CD1c-positive myeloid dendritic cell (primary cell): Measurements from ENCODE around the gene DLG2.
"Not testable (repeated sequence)": the region's sequence is repeated elsewhere in the genome, so short reads cannot be mapped to it uniquely, and the experiment has no call there.

Experiments
- DNase-seq: peaks from one replicate; pipeline ENCODE4 v3.0.0-alpha.2; 2016; ENCODE audit errors: extremely low spot score

The DLG2 gene

DNA sequence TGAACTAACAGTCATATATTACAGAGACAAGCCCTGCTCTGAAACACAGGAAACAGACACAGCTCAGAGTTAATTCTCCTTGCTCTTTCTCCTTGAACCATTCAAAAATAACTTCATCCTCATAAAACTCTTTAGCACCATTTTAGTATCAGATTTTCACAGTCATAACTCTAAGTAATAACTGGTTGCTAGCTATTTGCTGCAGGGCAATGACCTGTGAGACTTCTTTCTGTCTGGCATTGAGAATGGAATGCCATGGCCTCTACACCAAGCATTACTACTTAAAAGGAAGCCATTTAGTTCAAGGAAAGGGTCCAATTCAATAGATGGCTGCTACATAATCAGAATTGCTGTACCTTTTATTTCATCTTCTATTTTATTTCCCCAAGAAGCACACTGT lies 2154.3 kb downstream of the DLG2 start:
- DNase-seq: no peak

- DNase-seq: no peak
Measured at GRCh38 chr11:83471831-83472727, 2155.1 kb downstream of the DLG2 start.

- DNase-seq: no peak
Measured at GRCh38 chr11:83467837-83468236, 2159.3 kb downstream of the DLG2 start.

DNA sequence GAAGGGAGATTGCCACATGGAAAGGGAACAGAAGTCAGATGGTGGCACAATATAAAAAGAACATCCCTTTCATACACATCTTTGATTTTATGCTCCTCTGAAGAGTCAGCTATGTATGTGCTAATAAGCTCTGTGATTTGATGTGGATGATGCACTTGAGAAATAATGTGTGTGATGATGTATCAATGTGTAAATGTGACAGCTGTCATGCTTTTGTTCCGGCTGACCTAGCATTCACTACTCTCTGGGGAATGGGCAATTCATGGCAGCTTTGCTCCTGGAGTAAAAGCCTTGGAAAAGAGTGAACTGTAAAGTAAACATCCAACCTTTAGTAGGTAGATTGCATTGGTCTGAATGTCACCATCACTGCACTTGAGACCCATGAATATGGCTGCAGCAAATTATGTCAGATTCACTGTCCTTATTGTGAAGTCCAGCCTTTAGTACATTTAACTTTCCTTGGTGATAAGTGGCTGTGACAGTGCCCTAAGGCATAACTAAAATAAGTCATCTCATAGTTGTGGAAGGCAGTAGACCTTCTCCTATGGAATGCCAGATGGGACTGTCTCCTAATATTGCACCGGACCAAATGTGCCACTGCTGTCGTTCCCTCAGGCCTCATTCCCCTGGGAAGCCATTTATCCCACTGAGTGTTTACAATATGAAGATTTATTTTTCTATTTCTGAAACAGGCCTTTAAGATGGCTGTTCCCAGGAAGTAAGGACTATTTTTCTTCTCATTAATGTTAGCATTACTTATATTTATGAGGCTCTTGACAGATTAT lies 2162.8 kb downstream of the DLG2 start:
- no peak for DNase-seq

DNA sequence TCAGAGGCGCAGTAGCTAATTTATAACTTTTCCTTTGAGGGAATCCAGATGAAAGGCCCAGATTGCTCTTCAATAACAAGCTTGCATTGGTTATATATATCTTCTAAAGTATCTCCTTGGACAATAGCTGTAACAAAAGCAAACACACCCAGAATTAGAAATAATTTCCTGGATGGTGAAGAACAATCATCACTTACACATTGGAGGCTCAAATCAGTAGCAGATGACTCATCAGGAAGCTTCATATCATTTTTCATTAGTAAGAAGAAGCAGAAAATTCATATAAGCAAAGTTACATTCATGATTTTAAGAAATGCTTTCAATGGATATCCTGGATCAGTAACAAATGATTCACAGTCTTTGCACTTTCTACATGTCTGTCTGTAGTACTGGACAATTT lies 2167.3 kb downstream of the DLG2 start:
- DNase-seq: no peak

GRCh38 chr11:83456566-83456965 lies 2170.6 kb downstream of the DLG2 start:
- no peak for DNase-seq

- no peak for DNase-seq
Measured at GRCh38 chr11:83456075-83456474, 2171.1 kb downstream of the DLG2 start.

GRCh38 chr11:83455356-83455755 lies 2171.8 kb downstream of the DLG2 start:
- no peak for DNase-seq

GRCh38 chr11:83454674-83455073 lies 2172.5 kb downstream of the DLG2 start:
- no peak for DNase-seq

GRCh38 chr11:83449338-83449913 lies 2177.7 kb downstream of the DLG2 start:
- DNase-seq: peak; percentile 15

- no peak for DNase-seq
Measured at GRCh38 chr11:83448686-83449085, 2178.5 kb downstream of the DLG2 start.

DNA sequence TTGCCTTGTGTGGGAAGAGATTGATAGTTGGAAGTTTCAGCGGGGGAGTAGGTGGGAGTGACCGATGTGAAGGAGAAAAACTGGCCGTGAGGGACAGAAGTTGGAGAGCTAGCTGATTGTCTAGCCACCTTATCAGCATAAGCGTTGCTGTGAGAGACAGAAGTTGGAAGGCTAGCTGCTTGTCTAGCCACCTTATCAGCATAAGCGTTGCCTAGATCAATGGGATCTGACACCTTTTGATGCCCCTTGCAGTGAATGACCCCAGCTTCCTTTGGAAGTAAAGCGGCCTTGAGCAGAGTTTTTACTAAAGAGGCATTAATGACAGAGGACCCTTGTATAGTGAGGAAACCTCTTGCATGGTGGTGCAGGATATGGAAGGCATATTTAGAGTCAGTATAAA lies 2183.3 kb downstream of the DLG2 start:
- not testable (repeated sequence) for DNase-seq

DNA sequence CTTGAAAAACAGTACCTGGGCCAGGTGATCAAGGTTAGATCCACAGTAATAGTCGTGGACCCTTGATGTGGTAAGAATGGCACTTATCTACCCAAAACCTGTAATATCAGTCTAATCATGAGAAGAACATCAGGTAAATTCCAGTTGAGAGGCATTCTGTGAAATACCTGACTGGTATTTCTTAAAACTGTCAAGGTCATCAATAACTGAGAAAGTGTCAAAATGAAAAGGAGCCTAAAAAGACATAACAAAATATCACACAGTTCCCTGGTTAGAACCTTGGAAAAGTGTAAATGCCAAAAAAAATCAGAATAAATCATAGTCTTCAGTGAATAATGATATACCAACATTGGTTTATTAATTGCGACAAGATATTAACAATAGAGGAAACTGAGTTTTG lies 2185.5 kb downstream of the DLG2 start:
- DNase-seq: no peak

- DNase-seq: no peak
Measured at GRCh38 chr11:83441171-83441570, 2186.0 kb downstream of the DLG2 start.

- DNase-seq: peak; percentile 71
Measured at GRCh38 chr11:83438438-83438837, 2188.7 kb downstream of the DLG2 start.

GRCh38 chr11:83437939-83438338 lies 2189.2 kb downstream of the DLG2 start:
- DNase-seq: peak; percentile 4

- DNase-seq: no peak
Measured at GRCh38 chr11:83436855-83437254, 2190.3 kb downstream of the DLG2 start.

GRCh38 chr11:83434812-83435211 lies 2192.3 kb downstream of the DLG2 start:
- DNase-seq: not testable (repeated sequence)

DNA sequence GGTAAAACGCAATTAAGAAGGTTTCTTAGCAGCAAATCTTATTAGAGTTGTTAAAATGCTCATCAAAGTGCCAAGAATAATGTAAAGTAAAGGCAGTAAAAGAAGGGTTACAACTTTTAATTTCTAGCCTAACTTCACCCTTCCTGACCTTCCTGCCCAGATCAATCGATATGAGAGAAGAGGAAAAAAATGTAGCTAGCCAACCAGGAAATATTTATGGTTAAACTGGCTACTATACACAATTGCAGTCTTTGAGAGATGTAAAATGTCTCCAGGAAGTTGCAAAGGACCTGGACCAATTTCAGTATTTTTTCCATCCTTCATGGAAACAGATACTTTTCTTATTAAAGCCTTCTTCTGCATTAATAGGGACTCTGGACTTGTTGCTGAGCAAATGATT lies 2199.2 kb downstream of the DLG2 start:
- no peak for DNase-seq

DNA sequence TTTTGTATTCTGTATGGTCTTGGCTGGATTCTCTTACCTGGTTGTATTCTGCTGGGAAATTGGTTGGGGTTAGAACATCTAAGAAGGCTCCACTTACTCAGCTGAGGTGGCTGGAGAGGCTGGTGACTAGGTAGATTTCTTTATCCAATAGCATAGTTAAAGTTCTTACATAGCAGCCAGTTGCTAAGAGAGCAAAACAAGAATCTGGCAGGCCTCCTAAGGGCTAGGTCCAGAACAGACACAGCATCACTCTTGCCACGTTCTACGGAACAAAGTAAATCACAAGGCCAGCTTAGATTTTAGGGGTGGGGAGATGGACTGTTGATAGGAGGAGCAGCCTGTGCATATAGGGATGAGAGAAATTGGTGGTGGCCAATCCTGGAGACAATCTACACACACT lies 2199.6 kb downstream of the DLG2 start:
- no peak for DNase-seq

GRCh38 chr11:83425137-83425466 lies 2202.0 kb downstream of the DLG2 start:
- DNase-seq: no peak

DNA sequence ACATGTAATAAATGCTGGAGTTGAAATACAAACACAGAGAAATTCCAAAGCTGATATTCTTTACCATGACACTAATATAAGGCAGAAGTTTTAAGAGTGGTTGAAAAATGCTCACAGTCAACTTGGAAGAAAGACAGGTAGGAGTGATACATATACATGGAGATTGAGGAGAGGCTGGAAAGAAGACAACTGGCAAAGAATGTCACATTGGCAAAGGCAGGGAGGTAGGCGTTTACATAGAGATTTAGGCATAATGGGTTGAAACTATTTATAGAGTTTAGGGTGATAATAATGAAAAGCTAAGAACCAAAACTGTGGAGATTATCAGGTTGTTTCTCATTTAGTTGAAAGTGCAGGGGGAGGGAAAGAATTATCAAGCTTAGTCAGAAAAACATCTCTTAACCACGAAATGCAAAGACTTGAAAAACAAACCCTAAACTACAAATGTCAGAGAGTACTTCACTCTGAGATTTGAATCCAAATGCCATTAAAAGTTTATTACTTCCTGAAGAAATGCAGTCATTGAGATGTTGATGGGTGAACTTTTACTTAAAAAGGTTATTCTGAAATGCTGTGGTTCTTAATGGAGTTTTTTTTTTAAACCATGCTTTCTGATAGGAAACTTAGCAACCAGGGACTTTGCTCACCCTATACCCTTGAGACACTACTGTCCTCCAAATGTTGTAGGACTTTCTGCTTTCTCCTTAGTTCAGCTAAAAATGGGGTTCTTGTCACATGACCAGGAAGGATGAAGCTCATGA lies 2202.6 kb downstream of the DLG2 start:
- DNase-seq: no peak
